Effector memory CD8-positive, alpha-beta T cell (primary cell): ENCODE results near the gene MTMR8.
"Not testable (repeated sequence)": the region's sequence is repeated elsewhere in the genome, so short reads cannot be mapped to it uniquely, and the experiment has no call there.

Experiments
- ATAC-seq: fragments of 150-1000 bp; cut with Tn5 transposase; replicated peaks from 2 replicates; pipeline ENCODE4 v1.10.0; 2021; ENCODE audit warnings: mild to moderate bottlenecking, moderate library complexity
- DNase-seq, 3 experiments: peaks; one replicate each; pipeline ENCODE4 v3.0.0; 2021
- H3K27ac Mint-ChIP-seq, 2 donors: one replicate each; pipeline ENCODE4 v1.8.0; 2022; ENCODE audit warnings: mild to moderate bottlenecking in 2 of 2, mixed read lengths in 2 of 2, moderate library complexity in 2 of 2
- H3K27me3 Mint-ChIP-seq, 2 donors: one replicate each; pipeline ENCODE4 v1.8.0; 2022; ENCODE audit warnings: mixed read lengths in 2 of 2
- H3K36me3 Mint-ChIP-seq: one replicate; pipeline ENCODE4 v1.8.0; 2022; ENCODE audit warnings: mild to moderate bottlenecking, moderate library complexity, mixed read lengths; ENCODE audit not compliant: insufficient read depth
- H3K4me1 Mint-ChIP-seq, 2 donors: one replicate each; pipeline ENCODE4 v1.8.0; 2022; ENCODE audit warnings: low read depth in 2 of 2, mixed read lengths in 2 of 2
- H3K4me3 Mint-ChIP-seq, 2 donors: one replicate each; pipeline ENCODE4 v1.8.0; 2022; ENCODE audit warnings: mild to moderate bottlenecking in 2 of 2, mixed read lengths in 2 of 2, moderate library complexity in 2 of 2
- H3K9me3 Mint-ChIP-seq, 2 donors: one replicate each; pipeline ENCODE4 v1.8.0; 2022; ENCODE audit warnings: mixed read lengths in 2 of 2
- total RNA-seq, 9 experiments: gene quantifications; one replicate each; lab custom pipeline; 2026; lab: John Stamatoyannopoulos, UW

The MTMR8 gene
- total RNA-seq = 3.2 to 9.7 (median 5.4) reads per million in 9 experiments

GRCh38 chrX:64394874-64395567 is at the start of gene MTMR8:
TSS of gene MTMR8 (minus strand) at chrX:64395452. CDS start at chrX:64395363, 89 bp downstream.
- peak within 1 kb of the TSS; percentile 87 to 88 for H3K4me3 Mint-ChIP-seq
- peaks cover 6% of the 10 kb centered on the region for H3K36me3 Mint-ChIP-seq
- ATAC-seq (peak; percentile 94), DNase-seq (peak; percentile 67 to 77 (median 73))
- no peaks in the 10 kb centered on the region for H3K9me3 Mint-ChIP-seq
- H3K27me3 Mint-ChIP-seq = peaks cover 0 to 2% of the 10 kb centered on the region in 2 donors
- peaks cover 21 to 24% of the 10 kb centered on the region in 2 donors for H3K4me1 Mint-ChIP-seq
- H3K27ac Mint-ChIP-seq = peak within 1 kb of the TSS; percentile 87 to 91

GRCh38 chrX:64439551-64439950 is 44.3 kb upstream of the MTMR8 start:
- H3K9me3 Mint-ChIP-seq = no peaks in the 10 kb centered on the region

GRCh38 chrX:64437665-64438064 is 42.4 kb upstream of the MTMR8 start:
- ATAC-seq (no peak), DNase-seq (no peak)
- peaks cover 0 to 7% of the 10 kb centered on the region in 2 donors for H3K27me3 Mint-ChIP-seq
- H3K36me3 Mint-ChIP-seq = no peaks in the 10 kb centered on the region
- no peak overlapping the region for H3K4me3 Mint-ChIP-seq
- H3K27ac Mint-ChIP-seq = no peak overlapping the region
- H3K9me3 Mint-ChIP-seq = no peaks in the 10 kb centered on the region
- no peaks in the 10 kb centered on the region for H3K4me1 Mint-ChIP-seq

More at GRCh38 chrX:64439551-64439950, 44.3 kb upstream of the MTMR8 start:
- H3K27me3 Mint-ChIP-seq = peaks cover 0 to 7% of the 10 kb centered on the region in 2 donors
- no peaks in the 10 kb centered on the region for H3K4me1 Mint-ChIP-seq
- DNase-seq = no peak
- H3K36me3 Mint-ChIP-seq = no peaks in the 10 kb centered on the region
- no peak overlapping the region for H3K27ac Mint-ChIP-seq
- H3K4me3 Mint-ChIP-seq = no peak overlapping the region
- no peak for ATAC-seq

- no peak overlapping the region for H3K27ac Mint-ChIP-seq
Observed at GRCh38 chrX:64437218-64437617, 42.0 kb upstream of the MTMR8 start.

GRCh38 chrX:64428371-64428770 is 33.1 kb upstream of the MTMR8 start:
- no peak overlapping the region for H3K4me3 Mint-ChIP-seq
- no peak for DNase-seq
- no peaks in the 10 kb centered on the region for H3K36me3 Mint-ChIP-seq
- no peaks in the 10 kb centered on the region for H3K4me1 Mint-ChIP-seq
- ATAC-seq = no peak
- H3K27me3 Mint-ChIP-seq = no peaks in the 10 kb centered on the region
- H3K9me3 Mint-ChIP-seq = no peaks in the 10 kb centered on the region
- H3K27ac Mint-ChIP-seq = no peak overlapping the region

More at GRCh38 chrX:64437218-64437617, 42.0 kb upstream of the MTMR8 start:
- Mint-ChIP-seq H3K36me3 (no peaks in the 10 kb centered on the region), H3K4me1 (no peaks in the 10 kb centered on the region), H3K4me3 (no peak overlapping the region), H3K27me3 (peaks cover 0 to 7% of the 10 kb centered on the region in 2 donors), H3K9me3 (no peaks in the 10 kb centered on the region)
- no peak for ATAC-seq
- no peak for DNase-seq

GRCh38 chrX:64427787-64428186 is 32.5 kb upstream of the MTMR8 start:
- ATAC-seq = no peak
- H3K27me3 Mint-ChIP-seq = no peaks in the 10 kb centered on the region

GRCh38 chrX:64427281-64427680 is 32.0 kb upstream of the MTMR8 start:
- Mint-ChIP-seq H3K9me3 (no peaks in the 10 kb centered on the region), H3K27ac (no peak overlapping the region), H3K4me3 (no peak overlapping the region), H3K4me1 (no peaks in the 10 kb centered on the region), H3K27me3 (no peaks in the 10 kb centered on the region), H3K36me3 (no peaks in the 10 kb centered on the region)
- no peak for ATAC-seq
- DNase-seq = no peak

More at GRCh38 chrX:64427787-64428186, 32.5 kb upstream of the MTMR8 start:
- Mint-ChIP-seq H3K27ac (no peak overlapping the region), H3K36me3 (no peaks in the 10 kb centered on the region), H3K4me3 (no peak overlapping the region), H3K4me1 (no peaks in the 10 kb centered on the region), H3K9me3 (no peaks in the 10 kb centered on the region)
- DNase-seq = no peak

- H3K4me1 Mint-ChIP-seq, H3K27me3 Mint-ChIP-seq, H3K36me3 Mint-ChIP-seq, DNase-seq, H3K9me3 Mint-ChIP-seq, H3K4me3 Mint-ChIP-seq, ATAC-seq, H3K27ac Mint-ChIP-seq: not testable (repeated sequence)
Observed at GRCh38 chrX:64409730-64410129, 14.5 kb upstream of the MTMR8 start.

- no peak overlapping the region for H3K4me3 Mint-ChIP-seq
- H3K9me3 Mint-ChIP-seq = no peaks in the 10 kb centered on the region
- peaks cover 9 to 13% of the 10 kb centered on the region in 2 donors for H3K27me3 Mint-ChIP-seq
- no peak for ATAC-seq
- H3K4me1 Mint-ChIP-seq = peaks cover 21 to 22% of the 10 kb centered on the region in 2 donors
- H3K27ac Mint-ChIP-seq = no peak overlapping the region
- H3K36me3 Mint-ChIP-seq = peaks cover 6% of the 10 kb centered on the region
- no peak for DNase-seq
Observed at GRCh38 chrX:64398088-64398487, 2.8 kb upstream of the MTMR8 start.

- Mint-ChIP-seq H3K27ac (peak overlapping the region; percentile 87 to 91), H3K36me3 (peaks cover 6% of the 10 kb centered on the region), H3K4me1 (peaks cover 21 to 24% of the 10 kb centered on the region in 2 donors), H3K9me3 (no peaks in the 10 kb centered on the region), H3K4me3 (peak overlapping the region; percentile 87 to 88), H3K27me3 (peaks cover 3 to 7% of the 10 kb centered on the region in 2 donors)
- DNase-seq (no peak), ATAC-seq (peak; percentile 19)
Observed at GRCh38 chrX:64395568-64395929, 297 bp upstream of the MTMR8 start.

GRCh38 chrX:64394059-64394873 is 986 bp downstream of the MTMR8 start:
- peaks cover 21 to 24% of the 10 kb centered on the region in 2 donors for H3K4me1 Mint-ChIP-seq
- DNase-seq (no peak), ATAC-seq (peak; percentile 10)
- H3K9me3 Mint-ChIP-seq = no peaks in the 10 kb centered on the region
- H3K36me3 Mint-ChIP-seq = peaks cover 6% of the 10 kb centered on the region
- no peaks in the 10 kb centered on the region for H3K27me3 Mint-ChIP-seq
- peak overlapping the region; percentile 87 to 91 for H3K27ac Mint-ChIP-seq
- H3K4me3 Mint-ChIP-seq = peak overlapping the region; percentile 87 to 88

- no peak overlapping the region for H3K4me3 Mint-ChIP-seq
- no peak overlapping the region for H3K27ac Mint-ChIP-seq
- DNase-seq = no peak
Observed at GRCh38 chrX:64389489-64389888, 5.8 kb downstream of the MTMR8 start.

GRCh38 chrX:64380789-64381188 is 14.5 kb downstream of the MTMR8 start:
- H3K36me3 Mint-ChIP-seq, DNase-seq, H3K27ac Mint-ChIP-seq, ATAC-seq, H3K4me3 Mint-ChIP-seq, H3K9me3 Mint-ChIP-seq, H3K27me3 Mint-ChIP-seq, H3K4me1 Mint-ChIP-seq: not testable (repeated sequence)

More at GRCh38 chrX:64389489-64389888, 5.8 kb downstream of the MTMR8 start:
- Mint-ChIP-seq H3K4me1 (peaks cover 12 to 20% of the 10 kb centered on the region in 2 donors), H3K9me3 (peaks cover 4 to 7% of the 10 kb centered on the region in 2 donors), H3K27me3 (no peaks in the 10 kb centered on the region), H3K36me3 (peaks cover 6% of the 10 kb centered on the region)
- no peak for ATAC-seq
